ENCODE measurements around the gene MRPL24.
A peak's percentile ranks its signal among the peaks of the same experiment; 100 is the strongest.

MRPL24 gene

DNA sequence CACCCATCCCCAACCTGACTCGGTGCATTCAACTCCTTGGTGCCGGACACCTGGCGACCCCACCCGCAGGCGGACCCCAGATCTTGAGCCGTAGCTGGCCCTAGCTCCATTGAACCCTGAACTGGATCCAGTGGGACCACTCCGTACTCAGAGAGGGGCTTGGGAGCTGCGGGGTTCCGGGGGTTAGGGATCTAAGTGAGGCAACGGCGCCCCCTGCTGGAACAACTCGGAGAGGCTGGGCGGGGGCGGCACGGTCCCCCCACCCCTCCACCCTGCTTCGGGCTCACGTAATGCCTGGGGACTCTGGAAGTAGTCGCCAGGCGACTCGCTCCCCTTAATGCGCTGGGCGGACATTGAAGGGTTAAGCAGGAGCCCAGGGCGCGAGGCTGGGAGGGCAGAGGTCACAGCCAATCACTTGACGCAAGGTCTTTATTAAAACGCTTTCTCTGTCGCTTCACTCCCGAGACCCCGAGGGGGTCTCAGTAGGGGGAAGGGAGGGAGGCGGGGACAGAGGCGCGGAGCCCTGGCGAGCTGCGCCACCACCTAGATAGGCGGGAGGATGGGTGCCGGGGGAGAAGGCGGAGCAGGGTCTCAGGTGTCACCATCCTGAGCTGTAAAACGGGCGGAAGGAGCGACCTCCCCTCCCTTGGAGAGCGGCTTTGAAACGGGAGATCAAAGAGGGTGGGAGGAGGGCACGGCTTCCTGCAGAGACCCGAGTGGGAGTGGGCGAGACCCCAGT is 34.8 kb downstream of the MRPL24 start:
- peak overlapping the region; percentile 94 for H3K18ac ChIP-seq (ENCODE audit: low read length)
- no peaks in the 10 kb centered on the region for H3K36me3 ChIP-seq (ENCODE audit: control insufficient read depth, insufficient read depth, low read length)
- H2AK5ac ChIP-seq (ENCODE audit: low read length): no peak overlapping the region
- peak; percentile 97 for DNase-seq
- peak overlapping the region; percentile 92 for H3K4ac ChIP-seq (ENCODE audit: low read depth, low read length)
- no peak overlapping the region for H2BK15ac ChIP-seq (replicated peaks; ENCODE audit: low read depth)
- H2BK120ac ChIP-seq (ENCODE audit: low read depth, low read length): peak overlapping the region; percentile 95
- peak overlapping the region; percentile 78 for H3K9ac ChIP-seq (ENCODE audit: low read length)
- peak overlapping the region; percentile 90 for H3K56ac ChIP-seq (ENCODE audit: low read length)
- peak overlapping the region; percentile 92 for H3K4me2 ChIP-seq (ENCODE audit: low read length)
- WGBS (ENCODE audit: extremely low coverage, insufficient coverage, low lambda C conversion rate): no CpG with 5 or more reads among the region's 45 CpGs
- H3K79me2 ChIP-seq (ENCODE audit: control insufficient read depth, insufficient read depth, low read length): peaks cover 3% of the 10 kb centered on the region
- H4K8ac ChIP-seq (ENCODE audit: low read depth, low read length): peak overlapping the region; percentile 90
- no peak overlapping the region for H4K5ac ChIP-seq (ENCODE audit: low read length)
- peaks cover 39% of the 10 kb centered on the region for H3K4me1 ChIP-seq (ENCODE audit: control insufficient read depth, low read depth, low read length)
- H3K4me3 ChIP-seq (ENCODE audit: low read length): peak overlapping the region; percentile 51
- peak overlapping the region; percentile 54 for H3K23ac ChIP-seq (ENCODE audit: low read length)
- peak overlapping the region; percentile 70 for H2BK5ac ChIP-seq (ENCODE audit: low read length)
- H3K79me1 ChIP-seq (ENCODE audit: low read length): peaks cover 2% of the 10 kb centered on the region
- peak overlapping the region; percentile 98 for H3K27ac ChIP-seq (ENCODE audit: low read depth, low read length)
- no peaks in the 10 kb centered on the region for H3K27me3 ChIP-seq (ENCODE audit: insufficient read depth, low read length, poor library complexity)

DNA sequence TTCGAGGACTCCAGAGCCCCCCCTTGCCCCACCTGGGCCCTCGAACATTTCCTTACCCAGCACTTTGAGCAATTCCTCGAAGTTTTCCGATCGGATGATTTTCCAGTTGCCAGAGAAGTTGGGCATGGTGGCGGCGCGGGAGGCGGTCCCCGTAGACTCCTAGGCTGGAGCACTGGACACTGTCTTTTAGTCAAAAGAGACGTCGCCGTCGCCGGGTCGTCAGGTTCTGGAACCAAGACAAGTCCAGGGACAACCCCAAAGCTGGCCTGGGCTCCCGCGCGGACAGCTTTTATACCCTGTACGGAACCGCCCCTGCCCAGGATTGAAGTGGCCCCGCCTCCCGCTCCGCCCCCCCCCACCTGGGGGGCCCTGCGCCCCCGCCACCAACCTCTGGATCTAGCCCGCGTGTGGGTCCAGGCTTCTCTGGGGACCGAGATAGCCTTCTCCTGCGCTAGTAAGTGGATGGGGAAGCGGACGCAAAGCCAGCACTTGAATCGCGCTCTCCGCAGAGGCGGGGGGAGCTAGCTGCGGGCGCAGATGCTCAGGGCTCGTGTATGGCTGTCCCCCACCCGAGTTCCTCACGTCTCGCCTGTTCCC is 35.5 kb downstream of the MRPL24 start, which contains the start of gene CRABP2:
TSS of gene CRABP2 (minus strand) at position 263 of the 597 bp plus-strand sequence. CDS start at position 126, 137 bp downstream.
- WGBS (ENCODE audit: extremely low coverage, insufficient coverage, low lambda C conversion rate): no CpG with 5 or more reads among the region's 42 CpGs
- Histone ChIP-seq H3K56ac (ENCODE audit: low read length) (peak within 1 kb of the TSS; percentile 90), H3K36me3 (ENCODE audit: control insufficient read depth, insufficient read depth, low read length) (peaks cover 2% of the 10 kb centered on the region), H3K23ac (ENCODE audit: low read length) (peak within 1 kb of the TSS; percentile 37), H3K79me1 (ENCODE audit: low read length) (peaks cover 2% of the 10 kb centered on the region), H3K18ac (ENCODE audit: low read length) (peak within 1 kb of the TSS; percentile 94), H3K27ac (ENCODE audit: low read depth, low read length) (peak within 1 kb of the TSS; percentile 98), H3K4me1 (ENCODE audit: control insufficient read depth, low read depth, low read length) (peaks cover 36% of the 10 kb centered on the region), H2AK5ac (ENCODE audit: low read length) (no peak within 1 kb of the TSS), H3K4me2 (ENCODE audit: low read length) (peak within 1 kb of the TSS; percentile 92), H3K4me3 (ENCODE audit: low read length) (peak within 1 kb of the TSS; percentile 51), H3K9ac (ENCODE audit: low read length) (peak within 1 kb of the TSS; percentile 78), H3K27me3 (ENCODE audit: insufficient read depth, low read length, poor library complexity) (no peaks in the 10 kb centered on the region), H4K8ac (ENCODE audit: low read depth, low read length) (no peak within 1 kb of the TSS), H2BK120ac (ENCODE audit: low read depth, low read length) (no peak within 1 kb of the TSS), H2BK5ac (ENCODE audit: low read length) (peak within 1 kb of the TSS; percentile 70), H4K5ac (ENCODE audit: low read length) (no peak within 1 kb of the TSS), H3K4ac (ENCODE audit: low read depth, low read length) (peak within 1 kb of the TSS; percentile 92), H2BK15ac (replicated peaks; ENCODE audit: low read depth) (no peak within 1 kb of the TSS), H3K79me2 (ENCODE audit: control insufficient read depth, insufficient read depth, low read length) (peaks cover 3% of the 10 kb centered on the region)
- DNase-seq: peak; percentile 80

DNA sequence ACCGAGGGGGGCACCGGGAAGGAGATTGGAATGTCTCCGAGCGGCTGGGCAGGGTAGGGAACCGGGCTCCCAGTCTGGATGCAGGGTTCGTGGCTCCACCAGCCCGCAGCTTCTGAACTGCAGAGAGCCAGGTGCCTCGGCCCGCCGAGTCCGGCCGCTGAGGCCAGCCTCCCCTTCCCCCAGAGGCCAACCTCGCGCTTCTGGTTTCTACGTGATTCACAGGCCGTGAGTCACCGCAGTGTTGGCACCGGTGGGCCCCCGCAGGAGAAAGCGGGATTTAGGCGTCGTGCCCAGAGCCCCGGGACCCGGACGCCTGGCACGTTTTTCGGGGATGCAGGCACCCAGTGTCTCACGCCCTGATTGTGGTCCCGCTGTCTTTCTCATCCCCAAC is 36.0 kb downstream of the MRPL24 start:
- Histone ChIP-seq H3K56ac (ENCODE audit: low read length) (peak overlapping the region; percentile 90), H3K4ac (ENCODE audit: low read depth, low read length) (peak overlapping the region; percentile 29), H2AK5ac (ENCODE audit: low read length) (no peak overlapping the region), H3K4me2 (ENCODE audit: low read length) (peak overlapping the region; percentile 90), H3K23ac (ENCODE audit: low read length) (no peak overlapping the region), H4K8ac (ENCODE audit: low read depth, low read length) (no peak overlapping the region), H3K36me3 (ENCODE audit: control insufficient read depth, insufficient read depth, low read length) (peaks cover 2% of the 10 kb centered on the region), H2BK15ac (replicated peaks; ENCODE audit: low read depth) (no peak overlapping the region), H3K79me1 (ENCODE audit: low read length) (peaks cover 2% of the 10 kb centered on the region), H2BK5ac (ENCODE audit: low read length) (no peak overlapping the region), H3K9ac (ENCODE audit: low read length) (peak overlapping the region; percentile 60), H2BK120ac (ENCODE audit: low read depth, low read length) (no peak overlapping the region), H3K27me3 (ENCODE audit: insufficient read depth, low read length, poor library complexity) (no peaks in the 10 kb centered on the region), H3K27ac (ENCODE audit: low read depth, low read length) (no peak overlapping the region), H3K4me3 (ENCODE audit: low read length) (peak overlapping the region; percentile 39), H3K4me1 (ENCODE audit: control insufficient read depth, low read depth, low read length) (peaks cover 36% of the 10 kb centered on the region), H4K5ac (ENCODE audit: low read length) (no peak overlapping the region), H3K79me2 (ENCODE audit: control insufficient read depth, insufficient read depth, low read length) (peaks cover 3% of the 10 kb centered on the region), H3K18ac (ENCODE audit: low read length) (peak overlapping the region; percentile 31)
- no CpG with 5 or more reads among the region's 29 CpGs for WGBS (ENCODE audit: extremely low coverage, insufficient coverage, low lambda C conversion rate)
- peak; percentile 56 for DNase-seq

DNA sequence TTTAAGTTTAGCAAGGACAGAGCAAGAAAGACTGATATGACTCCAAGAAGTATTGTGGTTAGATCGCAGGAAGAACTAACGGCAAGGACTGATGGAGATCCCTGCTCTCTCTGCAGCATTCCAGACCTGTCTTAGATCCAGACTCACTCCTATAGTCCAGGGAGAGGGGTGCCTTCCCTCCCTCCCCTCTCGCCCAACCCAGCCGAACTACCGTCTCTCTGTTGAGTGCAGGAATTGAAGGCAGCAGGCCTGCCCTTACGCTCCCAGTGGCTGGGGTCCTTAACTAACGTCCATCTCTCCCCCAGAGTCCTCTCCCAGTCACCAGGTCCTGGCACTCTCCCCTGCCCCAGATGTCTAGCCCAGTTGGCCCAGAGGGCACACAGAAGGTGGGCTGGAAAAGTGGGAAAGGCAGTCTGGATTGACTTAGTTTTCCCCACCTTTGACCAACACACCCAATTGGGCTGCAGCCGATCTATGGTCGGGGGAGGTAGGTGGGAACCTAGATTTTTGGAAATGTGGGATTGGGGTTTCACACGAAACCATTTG is 36.6 kb downstream of the MRPL24 start:
- Histone ChIP-seq H3K79me1 (ENCODE audit: low read length) (peaks cover 2% of the 10 kb centered on the region), H3K56ac (ENCODE audit: low read length) (peak overlapping the region; percentile 90), H3K79me2 (ENCODE audit: control insufficient read depth, insufficient read depth, low read length) (peaks cover 3% of the 10 kb centered on the region), H3K4me3 (ENCODE audit: low read length) (peak overlapping the region; percentile 39), H3K18ac (ENCODE audit: low read length) (peak overlapping the region; percentile 31), H4K8ac (ENCODE audit: low read depth, low read length) (no peak overlapping the region), H3K4ac (ENCODE audit: low read depth, low read length) (no peak overlapping the region), H3K27ac (ENCODE audit: low read depth, low read length) (no peak overlapping the region), H2AK5ac (ENCODE audit: low read length) (no peak overlapping the region), H3K9ac (ENCODE audit: low read length) (peak overlapping the region; percentile 60), H3K23ac (ENCODE audit: low read length) (no peak overlapping the region), H3K27me3 (ENCODE audit: insufficient read depth, low read length, poor library complexity) (no peaks in the 10 kb centered on the region), H2BK5ac (ENCODE audit: low read length) (no peak overlapping the region), H2BK120ac (ENCODE audit: low read depth, low read length) (no peak overlapping the region), H4K5ac (ENCODE audit: low read length) (no peak overlapping the region), H3K4me2 (ENCODE audit: low read length) (peak overlapping the region; percentile 90), H2BK15ac (replicated peaks; ENCODE audit: low read depth) (no peak overlapping the region), H3K36me3 (ENCODE audit: control insufficient read depth, insufficient read depth, low read length) (peaks cover 3% of the 10 kb centered on the region), H3K4me1 (ENCODE audit: control insufficient read depth, low read depth, low read length) (peaks cover 31% of the 10 kb centered on the region)
- no CpG with 5 or more reads among the region's 10 CpGs for WGBS (ENCODE audit: extremely low coverage, insufficient coverage, low lambda C conversion rate)
- DNase-seq: peak; percentile 49

DNA sequence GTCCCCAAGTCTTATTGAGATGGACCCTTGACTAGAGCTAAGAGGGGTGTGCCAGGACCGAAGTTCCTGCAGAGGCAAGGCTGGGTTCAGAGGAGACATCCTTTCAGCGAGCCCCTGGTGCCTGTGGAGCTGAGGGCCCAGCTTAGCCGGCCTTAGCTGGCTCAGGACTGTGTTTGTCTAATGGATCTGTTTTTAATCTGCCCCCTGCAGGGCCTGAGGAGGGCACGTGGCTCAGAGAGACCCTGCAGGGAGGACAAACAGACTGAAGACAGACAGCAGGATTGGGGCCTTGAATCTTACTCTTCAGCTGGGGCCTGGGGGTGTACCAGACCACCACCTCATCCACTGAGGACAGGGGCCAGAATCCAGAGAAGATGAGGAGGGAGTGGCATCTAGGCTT is 37.1 kb downstream of the MRPL24 start:
- no peak overlapping the region for H3K27ac ChIP-seq (ENCODE audit: low read depth, low read length)
- peaks cover 5% of the 10 kb centered on the region for H3K36me3 ChIP-seq (ENCODE audit: control insufficient read depth, insufficient read depth, low read length)
- no peak overlapping the region for H2AK5ac ChIP-seq (ENCODE audit: low read length)
- H3K9ac ChIP-seq (ENCODE audit: low read length): peak overlapping the region; percentile 60
- H3K79me2 ChIP-seq (ENCODE audit: control insufficient read depth, insufficient read depth, low read length): peaks cover 3% of the 10 kb centered on the region
- no peak overlapping the region for H4K5ac ChIP-seq (ENCODE audit: low read length)
- no peak overlapping the region for H2BK120ac ChIP-seq (ENCODE audit: low read depth, low read length)
- peak overlapping the region; percentile 53 for H3K56ac ChIP-seq (ENCODE audit: low read length)
- H3K4me3 ChIP-seq (ENCODE audit: low read length): no peak overlapping the region
- no peak overlapping the region for H3K18ac ChIP-seq (ENCODE audit: low read length)
- H3K79me1 ChIP-seq (ENCODE audit: low read length): peaks cover 2% of the 10 kb centered on the region
- peak overlapping the region; percentile 7 for H3K4me2 ChIP-seq (ENCODE audit: low read length)
- peaks cover 26% of the 10 kb centered on the region for H3K4me1 ChIP-seq (ENCODE audit: control insufficient read depth, low read depth, low read length)
- no peak overlapping the region for H3K4ac ChIP-seq (ENCODE audit: low read depth, low read length)
- no peak overlapping the region for H3K23ac ChIP-seq (ENCODE audit: low read length)
- H4K8ac ChIP-seq (ENCODE audit: low read depth, low read length): no peak overlapping the region
- peak; percentile 70 for DNase-seq
- H2BK5ac ChIP-seq (ENCODE audit: low read length): no peak overlapping the region
- no peaks in the 10 kb centered on the region for H3K27me3 ChIP-seq (ENCODE audit: insufficient read depth, low read length, poor library complexity)
- H2BK15ac ChIP-seq (replicated peaks; ENCODE audit: low read depth): no peak overlapping the region
- WGBS (ENCODE audit: extremely low coverage, insufficient coverage, low lambda C conversion rate): no CpG with 5 or more reads among the region's 4 CpGs

All from mesendoderm (in vitro differentiated cells).